Rectal smooth muscle tissue (tissue), 1 donor: ENCODE measurements around the gene KCTD7.
A peak's percentile ranks its signal among the peaks of the same experiment; 100 is the strongest.
"Not testable (repeated sequence)": the region's sequence is repeated elsewhere in the genome, so short reads cannot be mapped to it uniquely, and the experiment has no call there.

Experiments
- H3K27ac ChIP-seq: one replicate; pipeline ENCODE4 v1.7.0; 2013; ENCODE audit warnings: low read depth, low read length, inconsistent platforms
- H3K27me3 ChIP-seq: one replicate; pipeline ENCODE4 v1.7.0; 2013; ENCODE audit warnings: low read length; ENCODE audit not compliant: control insufficient read depth, insufficient read depth
- H3K36me3 ChIP-seq: one replicate; pipeline ENCODE4 v1.7.0; 2013; ENCODE audit warnings: low read length; ENCODE audit not compliant: control insufficient read depth, insufficient read depth
- H3K4me1 ChIP-seq: one replicate; pipeline ENCODE4 v1.7.0; 2013; ENCODE audit warnings: low read length; ENCODE audit not compliant: control insufficient read depth, insufficient read depth
- H3K4me3 ChIP-seq: one replicate; pipeline ENCODE4 v1.7.0; 2013; ENCODE audit warnings: low read length
- H3K9ac ChIP-seq: one replicate; pipeline ENCODE4 v1.7.0; 2013; ENCODE audit warnings: low read length

Gene KCTD7

GRCh38 chr7:66628361-66629221, at the start of gene KCTD7:
Gene KCTD7, plus strand, starts transcription at chr7:66628881. Its CDS starts 184 bp downstream, at chr7:66629065.
- H3K36me3 ChIP-seq = no peaks in the 10 kb centered on the region
- H3K4me3 ChIP-seq = peak within 1 kb of the TSS; percentile 94
- H3K4me1 ChIP-seq = peaks cover 7% of the 10 kb centered on the region
- H3K27me3 ChIP-seq = no peaks in the 10 kb centered on the region
- peak within 1 kb of the TSS; percentile 84 for H3K9ac ChIP-seq
- peak within 1 kb of the TSS; percentile 99 for H3K27ac ChIP-seq

- H3K9ac ChIP-seq, H3K36me3 ChIP-seq, H3K4me3 ChIP-seq, H3K27me3 ChIP-seq, H3K4me1 ChIP-seq, H3K27ac ChIP-seq: not testable (repeated sequence)
Observed at GRCh38 chr7:66580380-66580779, 48.3 kb upstream of the KCTD7 start.

GRCh38 chr7:66582816-66583489, 45.7 kb upstream of the KCTD7 start:
- not testable (repeated sequence) for H3K4me1 ChIP-seq, H3K4me3 ChIP-seq, H3K9ac ChIP-seq, H3K27me3 ChIP-seq, H3K36me3 ChIP-seq, H3K27ac ChIP-seq

GRCh38 chr7:66583490-66584110, 45.1 kb upstream of the KCTD7 start:
- Histone ChIP-seq H3K36me3 (peaks cover 2% of the 10 kb centered on the region), H3K4me1 (no peaks in the 10 kb centered on the region), H3K27ac (no peak overlapping the region), H3K4me3 (no peak overlapping the region), H3K27me3 (no peaks in the 10 kb centered on the region), H3K9ac (no peak overlapping the region)

GRCh38 chr7:66586181-66586580, 42.5 kb upstream of the KCTD7 start:
- no peaks in the 10 kb centered on the region for H3K27me3 ChIP-seq
- H3K4me3 ChIP-seq = no peak overlapping the region
- H3K9ac ChIP-seq = no peak overlapping the region
- H3K27ac ChIP-seq = no peak overlapping the region
- H3K36me3 ChIP-seq = peaks cover 2% of the 10 kb centered on the region
- H3K4me1 ChIP-seq = peaks cover 4% of the 10 kb centered on the region

GRCh38 chr7:66588226-66588625, 40.5 kb upstream of the KCTD7 start:
- not testable (repeated sequence) for H3K27ac ChIP-seq, H3K36me3 ChIP-seq, H3K4me1 ChIP-seq, H3K4me3 ChIP-seq, H3K9ac ChIP-seq, H3K27me3 ChIP-seq

- H3K9ac ChIP-seq, H3K27ac ChIP-seq, H3K27me3 ChIP-seq, H3K4me1 ChIP-seq, H3K4me3 ChIP-seq, H3K36me3 ChIP-seq: not testable (repeated sequence)
Observed at GRCh38 chr7:66588856-66589570, 39.7 kb upstream of the KCTD7 start.

- Histone ChIP-seq H3K4me3 (peak overlapping the region; percentile 1), H3K27ac (peak overlapping the region; percentile 34)
- not testable (repeated sequence) for H3K36me3 ChIP-seq, H3K4me1 ChIP-seq, H3K27me3 ChIP-seq, H3K9ac ChIP-seq
Observed at GRCh38 chr7:66590302-66591057, 38.2 kb upstream of the KCTD7 start.

GRCh38 chr7:66591058-66591798, 37.5 kb upstream of the KCTD7 start:
- H3K27me3 ChIP-seq, H3K36me3 ChIP-seq, H3K4me1 ChIP-seq: not testable (repeated sequence)
- Histone ChIP-seq H3K4me3 (peak overlapping the region; percentile 88), H3K9ac (peak overlapping the region; percentile 99), H3K27ac (peak overlapping the region; percentile 96)

GRCh38 chr7:66591799-66592596, 36.7 kb upstream of the KCTD7 start:
- H3K4me3 ChIP-seq = peak overlapping the region; percentile 88
- peak overlapping the region; percentile 99 for H3K9ac ChIP-seq
- peaks cover 2% of the 10 kb centered on the region for H3K36me3 ChIP-seq
- H3K27me3 ChIP-seq = no peaks in the 10 kb centered on the region
- H3K27ac ChIP-seq = peak overlapping the region; percentile 96
- H3K4me1 ChIP-seq = peaks cover 7% of the 10 kb centered on the region
